A549 treated with DMSO at 1 μM for 4 hours (cell line): Measurements from ENCODE around the gene ANAPC16. TPM values are rescaled to one million over a fixed set of nuclear protein-coding genes. Genes with fewer than 3 reads are reported as not detected.

ENCODE experiments used
- total RNA-seq: library from RNA; stranded (reverse); fragments of 200-300 nt; extraction: Qiagen RNA extraction; gene quantifications from 5 replicates; pipeline ENCODE4 v1.2.3, GENCODE V29; 2022; ENCODE audit warnings: low read depth

ANAPC16 gene
- total RNA-seq, result 70.5 to 89.1 TPM (median 84.6 TPM) in 5 replicates

GRCh38 chr10:72215611-72216549 is at the start of gene ANAPC16, which contains the start of gene ASCC1:
Gene ANAPC16 (plus strand): TSS chr10:72216012. CDS start chr10:72223915, 7,903 bp downstream.
Gene ASCC1 (minus strand): TSS chr10:72216276. CDS start chr10:72213298, 2,978 bp downstream.

GRCh38 chr10:72273410-72274212 is 57.8 kb downstream of the ANAPC16 start, which contains the start of gene DDIT4:
Gene DDIT4 (plus strand): TSS chr10:72273924. CDS start chr10:72274217, 293 bp downstream.

Other genes starting within 250 kb of the ANAPC16 start
- gene SPOCK2, start 127.5 kb upstream of the ANAPC16 start, total RNA-seq, result 0.19 to 0.52 TPM (median 0.37 TPM) in 5 replicates
- gene ASCC1, start 264 bp downstream of the ANAPC16 start, total RNA-seq, result 32.4 to 40.2 TPM (median 37.0 TPM) in 5 replicates
- 135 to 169 TPM (median 156 TPM) in 5 replicates for gene DDIT4, start 57.9 kb downstream of the ANAPC16 start, total RNA-seq
- gene DNAJB12, start 138.9 kb downstream of the ANAPC16 start, total RNA-seq, result 33.7 to 36.7 TPM (median 34.4 TPM) in 5 replicates